ENCODE measurements around the gene SESTD1.
"Not testable (repeated sequence)": the region's sequence is repeated elsewhere in the genome, so short reads cannot be mapped to it uniquely, and the experiment has no call there.

The SESTD1 gene

DNA sequence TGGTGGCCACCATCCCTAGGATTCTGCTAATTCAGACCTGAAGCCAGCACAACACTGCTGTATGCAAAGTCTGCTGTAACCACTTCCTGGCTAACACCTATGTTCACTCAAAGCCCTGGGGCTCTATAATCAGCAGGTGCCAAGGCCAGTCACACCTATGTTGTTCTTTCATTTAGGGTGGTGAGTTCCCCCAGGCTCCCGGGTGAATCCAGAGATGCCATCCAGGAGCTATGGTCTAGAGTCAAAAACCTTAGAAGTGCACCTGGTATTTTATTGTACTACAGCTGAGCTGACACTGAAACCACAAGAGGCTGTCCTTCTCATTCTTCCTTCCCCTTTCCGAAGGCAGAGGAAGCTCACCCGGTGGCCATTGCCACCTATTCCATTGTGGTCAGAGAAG lies 168.5 kb downstream of the SESTD1 start:
- in situ Hi-C loops (cut with MboI; ENCODE audit: low sequenced_read_pairs, unreplicated experiment): no loop called here
- DNase-seq (ENCODE audit: low spot score): no peak
- TF ChIP-seq, protein P1, sequence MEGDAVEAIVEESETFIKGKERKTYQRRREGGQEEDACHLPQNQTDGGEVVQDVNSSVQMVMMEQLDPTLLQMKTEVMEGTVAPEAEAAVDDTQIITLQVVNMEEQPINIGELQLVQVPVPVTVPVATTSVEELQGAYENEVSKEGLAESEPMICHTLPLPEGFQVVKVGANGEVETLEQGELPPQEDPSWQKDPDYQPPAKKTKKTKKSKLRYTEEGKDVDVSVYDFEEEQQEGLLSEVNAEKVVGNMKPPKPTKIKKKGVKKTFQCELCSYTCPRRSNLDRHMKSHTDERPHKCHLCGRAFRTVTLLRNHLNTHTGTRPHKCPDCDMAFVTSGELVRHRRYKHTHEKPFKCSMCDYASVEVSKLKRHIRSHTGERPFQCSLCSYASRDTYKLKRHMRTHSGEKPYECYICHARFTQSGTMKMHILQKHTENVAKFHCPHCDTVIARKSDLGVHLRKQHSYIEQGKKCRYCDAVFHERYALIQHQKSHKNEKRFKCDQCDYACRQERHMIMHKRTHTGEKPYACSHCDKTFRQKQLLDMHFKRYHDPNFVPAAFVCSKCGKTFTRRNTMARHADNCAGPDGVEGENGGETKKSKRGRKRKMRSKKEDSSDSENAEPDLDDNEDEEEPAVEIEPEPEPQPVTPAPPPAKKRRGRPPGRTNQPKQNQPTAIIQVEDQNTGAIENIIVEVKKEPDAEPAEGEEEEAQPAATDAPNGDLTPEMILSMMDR (IDR thresholded peaks at IDR 0.05; ENCODE audit: borderline replicate concordance, control extremely low read depth, extremely low read depth, insufficient read depth, missing control alignments): no peak

DNA sequence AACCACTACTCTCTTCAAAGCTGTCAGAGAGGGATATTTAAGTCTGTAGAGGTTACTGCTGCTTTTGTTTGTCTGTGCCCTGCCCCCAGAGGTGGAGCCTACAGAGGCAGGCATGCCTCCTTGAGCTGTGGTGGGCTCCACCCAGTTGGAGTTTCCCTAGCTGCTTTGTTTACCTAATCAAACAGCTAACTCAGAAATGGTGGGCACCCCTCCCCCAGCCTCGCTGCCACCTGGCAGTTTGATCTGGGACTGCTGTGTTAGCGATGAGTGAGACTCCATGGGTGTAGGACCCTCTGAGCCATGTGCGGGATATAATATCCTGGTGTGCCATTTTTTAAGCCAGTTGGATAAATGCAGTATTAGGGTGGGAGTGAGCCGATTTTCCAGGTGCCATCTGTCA lies 171.7 kb downstream of the SESTD1 start:
- DNase-seq (ENCODE audit: low spot score); in situ Hi-C loops (cut with MboI; ENCODE audit: low sequenced_read_pairs, unreplicated experiment): not testable (repeated sequence)

DNA sequence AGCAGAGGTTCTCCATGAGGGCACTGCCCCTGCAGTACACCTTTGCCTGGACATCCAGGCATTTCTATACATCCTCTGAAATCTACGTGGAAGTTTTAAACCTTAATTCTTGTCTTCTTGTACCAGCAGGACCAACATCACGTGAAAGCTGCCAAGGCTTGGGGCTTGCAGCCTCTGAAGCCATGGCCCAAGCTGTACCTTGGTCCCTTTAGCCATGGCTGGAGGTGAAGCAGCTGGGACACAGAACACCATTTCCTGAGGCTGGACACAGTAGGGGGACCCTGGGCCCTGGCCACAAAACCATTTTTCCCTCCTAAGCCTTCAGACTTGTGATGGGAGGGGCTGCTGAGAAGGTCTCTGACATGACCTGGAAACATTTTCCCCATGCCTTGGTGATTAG lies 181.9 kb downstream of the SESTD1 start:
- DNase-seq (ENCODE audit: low spot score): no peak
- TF ChIP-seq, protein P1 (IDR thresholded peaks at IDR 0.05; ENCODE audit: borderline replicate concordance, control extremely low read depth, extremely low read depth, insufficient read depth, missing control alignments): no peak

DNA sequence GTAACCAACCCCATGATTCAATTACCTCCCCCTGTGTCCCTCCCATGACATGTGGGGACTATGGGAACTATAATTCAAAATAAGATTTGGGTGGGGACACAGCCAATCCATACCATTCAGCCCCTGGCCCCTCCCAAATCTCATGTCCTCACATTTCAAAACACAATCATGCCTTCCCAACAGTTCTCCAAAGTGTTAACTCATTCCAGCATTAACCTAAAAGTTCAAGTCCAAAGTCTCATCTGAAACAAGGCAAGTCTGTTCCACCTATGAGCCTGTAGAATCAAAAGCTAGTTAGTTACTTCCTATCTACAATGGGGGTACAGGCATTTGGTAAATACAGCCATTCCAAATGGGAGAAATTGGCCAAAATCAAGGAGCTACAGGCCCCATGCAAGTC lies 182.7 kb downstream of the SESTD1 start:
- in situ Hi-C loops (cut with MboI; ENCODE audit: low sequenced_read_pairs, unreplicated experiment): no loop called here

More for the DNA sequence above, 181.9 kb downstream of the SESTD1 start:
- in situ Hi-C loops (cut with MboI; ENCODE audit: low sequenced_read_pairs, unreplicated experiment): no loop called here

DNA sequence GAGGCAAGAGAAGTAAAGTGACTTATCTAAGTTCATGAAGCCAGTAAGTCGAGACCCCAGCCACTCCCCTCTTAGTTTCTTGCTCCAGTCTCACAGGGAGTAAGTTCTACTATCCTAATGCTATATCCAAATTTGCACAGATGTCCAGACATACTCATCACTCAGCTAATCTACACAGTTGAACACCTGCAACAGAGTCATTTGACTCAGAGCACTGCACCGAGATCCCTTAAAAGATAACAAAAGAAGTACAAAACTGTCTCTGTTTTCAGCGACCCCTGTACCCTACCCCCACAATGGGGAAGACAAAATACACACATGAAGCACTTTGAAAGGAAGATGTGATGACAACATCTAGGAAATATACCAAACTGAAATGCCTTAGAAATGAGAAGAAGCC lies 192.1 kb downstream of the SESTD1 start:
- in situ Hi-C loops (cut with MboI; ENCODE audit: low sequenced_read_pairs, unreplicated experiment): no loop called here
- no peak for DNase-seq (ENCODE audit: low spot score)
- TF ChIP-seq, protein P1 (IDR thresholded peaks at IDR 0.05; ENCODE audit: borderline replicate concordance, control extremely low read depth, extremely low read depth, insufficient read depth, missing control alignments): no peak

More for the DNA sequence above, 182.7 kb downstream of the SESTD1 start:
- TF ChIP-seq, protein P1 (IDR thresholded peaks at IDR 0.05; ENCODE audit: borderline replicate concordance, control extremely low read depth, extremely low read depth, insufficient read depth, missing control alignments): no peak
- no peak for DNase-seq (ENCODE audit: low spot score)

DNA sequence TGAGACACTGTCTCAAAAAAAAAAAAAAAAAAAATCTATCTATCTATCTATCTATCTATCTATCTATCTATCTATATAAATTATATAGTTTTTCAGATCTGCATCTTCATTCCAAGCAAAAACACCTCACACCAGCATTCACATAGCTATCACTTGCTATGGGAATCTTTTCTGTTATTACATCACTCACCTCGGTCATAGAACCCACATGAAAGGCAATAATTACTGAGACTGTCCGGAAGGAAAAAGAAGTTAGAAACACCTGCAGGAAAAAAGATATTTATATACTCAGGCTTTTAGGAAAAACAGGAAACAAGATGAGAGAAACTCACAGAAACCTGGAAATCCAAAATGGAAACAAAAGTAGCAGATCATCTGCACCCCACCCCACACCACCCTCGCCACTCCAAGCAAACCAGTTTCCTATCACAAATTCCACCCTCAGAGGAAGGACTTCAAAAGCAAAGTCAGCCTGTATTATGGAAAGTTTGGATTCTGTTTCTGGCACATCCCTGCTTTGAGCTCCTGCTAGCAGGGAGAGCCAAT lies 192.7 kb downstream of the SESTD1 start:
- in situ Hi-C loops (cut with MboI; ENCODE audit: low sequenced_read_pairs, unreplicated experiment): no loop called here
- TF ChIP-seq, protein P1 (IDR thresholded peaks at IDR 0.05; ENCODE audit: borderline replicate concordance, control extremely low read depth, extremely low read depth, insufficient read depth, missing control alignments): no peak
- DNase-seq (ENCODE audit: low spot score): no peak

DNA sequence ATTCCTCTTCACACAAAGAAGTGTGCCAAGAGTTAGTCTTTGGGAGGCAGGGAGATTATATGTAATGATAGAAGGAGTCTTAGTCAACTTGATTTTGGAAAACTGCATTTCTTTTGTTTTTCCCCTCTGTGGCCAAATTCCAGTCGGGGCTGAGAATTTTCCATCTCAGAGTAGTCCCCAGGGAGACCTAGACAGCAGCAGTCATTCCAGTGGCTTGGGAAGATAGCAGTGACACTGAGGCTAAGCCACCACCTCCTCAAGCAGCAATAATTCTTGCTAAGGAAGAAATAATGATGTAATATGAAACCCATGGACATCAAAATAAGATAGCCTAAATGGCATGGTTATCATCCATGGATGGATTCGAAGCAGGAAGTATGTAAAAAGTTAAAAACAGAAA lies 193.7 kb downstream of the SESTD1 start:
- no peak for DNase-seq (ENCODE audit: low spot score)
- TF ChIP-seq, protein P1 (IDR thresholded peaks at IDR 0.05; ENCODE audit: borderline replicate concordance, control extremely low read depth, extremely low read depth, insufficient read depth, missing control alignments): no peak
- in situ Hi-C loops (cut with MboI; ENCODE audit: low sequenced_read_pairs, unreplicated experiment): no loop called here
